Stimulated activated CD8-positive, alpha-beta memory T cell treated with anti-CD3 and anti-CD28 coated beads, Interleukin-7, amount 100 ng/mL, for 24 hours (primary cell): ENCODE results near the gene NLRP1.
A peak's percentile ranks its signal among the peaks of the same experiment; 100 is the strongest.

Experiments
- DNase-seq: peaks from one replicate; pipeline ENCODE4 v3.0.0-alpha.2; 2020; ENCODE audit warnings: low read depth

Gene NLRP1

DNA sequence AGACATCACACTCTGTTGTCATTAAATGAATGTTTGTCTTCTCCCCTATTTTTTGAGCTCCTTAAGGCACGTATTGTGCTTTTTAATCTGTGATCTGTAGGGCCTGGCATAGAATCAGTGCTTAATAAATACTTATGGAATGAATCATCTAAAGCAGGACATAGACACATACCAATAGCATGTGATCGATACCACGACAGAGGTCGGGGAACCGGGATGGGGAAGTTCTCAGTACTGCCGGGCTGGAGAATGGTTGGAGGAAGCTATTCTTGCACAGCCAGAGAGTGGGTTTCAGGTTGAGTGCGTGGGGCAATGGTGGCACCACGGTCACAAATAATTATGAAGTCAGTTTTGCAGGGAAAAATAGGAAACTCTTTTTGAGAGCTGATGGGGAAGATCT, 26.8 kb downstream of the NLRP1 start:
- no peak for DNase-seq

DNA sequence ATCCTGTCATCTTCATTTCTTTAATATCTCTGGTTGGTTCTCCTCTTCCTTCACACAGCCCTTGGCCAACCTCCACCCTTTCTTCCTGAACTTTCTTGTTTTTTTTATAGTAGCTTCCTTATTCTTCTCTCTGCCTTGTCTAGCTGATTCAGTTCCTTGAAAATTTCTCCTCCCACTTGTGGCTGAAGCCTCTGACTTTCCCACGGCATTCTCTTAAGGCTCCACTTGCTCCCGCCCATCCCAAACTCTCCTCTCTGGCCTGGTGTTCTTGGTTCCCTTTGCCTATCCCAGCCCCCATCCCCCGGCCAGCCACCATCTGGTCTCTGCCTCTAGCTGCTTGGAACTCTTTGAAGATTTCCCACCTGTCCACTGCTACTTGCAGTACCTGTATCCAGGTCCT, 29.1 kb downstream of the NLRP1 start:
- DNase-seq = no peak

DNA sequence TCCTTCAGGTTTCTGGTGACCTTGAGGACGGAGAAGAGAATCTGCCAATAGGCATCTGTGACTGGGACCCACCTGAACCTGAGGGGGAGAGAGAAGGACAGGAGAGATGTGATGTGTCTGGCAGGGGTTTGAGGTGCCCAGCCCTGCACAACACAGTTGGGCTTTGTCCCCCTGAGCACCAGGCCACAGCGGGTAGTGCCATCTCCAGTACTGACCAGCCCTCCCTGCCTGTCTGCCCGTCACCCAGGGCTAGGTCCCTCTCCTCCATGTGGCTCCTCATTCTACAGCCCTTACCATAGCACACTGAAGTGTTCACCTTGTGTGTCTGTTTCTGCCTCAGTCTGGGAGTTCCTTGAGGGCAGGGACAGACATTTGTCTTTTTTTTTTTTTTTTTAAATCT, 30.8 kb downstream of the NLRP1 start:
- DNase-seq = no peak

DNA sequence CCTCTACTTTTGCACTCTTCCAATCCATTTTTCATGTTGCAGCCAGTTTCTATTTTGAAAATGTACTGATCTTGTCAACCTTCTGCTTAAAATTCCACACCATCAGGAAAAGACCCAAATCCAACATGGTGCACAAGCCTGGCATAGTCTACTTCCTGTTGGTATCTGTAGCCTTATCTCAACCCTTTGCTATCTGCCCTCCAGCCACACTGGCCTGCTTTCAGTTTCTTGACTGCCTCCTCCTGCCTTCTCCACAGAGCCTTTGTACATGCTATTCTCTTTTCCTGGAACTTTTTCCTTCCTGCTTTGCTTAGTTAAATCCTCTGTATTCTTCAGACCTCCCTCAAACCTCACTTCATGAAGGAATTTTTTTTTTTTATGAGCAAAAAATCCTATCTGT, 31.5 kb downstream of the NLRP1 start:
- DNase-seq = no peak

DNA sequence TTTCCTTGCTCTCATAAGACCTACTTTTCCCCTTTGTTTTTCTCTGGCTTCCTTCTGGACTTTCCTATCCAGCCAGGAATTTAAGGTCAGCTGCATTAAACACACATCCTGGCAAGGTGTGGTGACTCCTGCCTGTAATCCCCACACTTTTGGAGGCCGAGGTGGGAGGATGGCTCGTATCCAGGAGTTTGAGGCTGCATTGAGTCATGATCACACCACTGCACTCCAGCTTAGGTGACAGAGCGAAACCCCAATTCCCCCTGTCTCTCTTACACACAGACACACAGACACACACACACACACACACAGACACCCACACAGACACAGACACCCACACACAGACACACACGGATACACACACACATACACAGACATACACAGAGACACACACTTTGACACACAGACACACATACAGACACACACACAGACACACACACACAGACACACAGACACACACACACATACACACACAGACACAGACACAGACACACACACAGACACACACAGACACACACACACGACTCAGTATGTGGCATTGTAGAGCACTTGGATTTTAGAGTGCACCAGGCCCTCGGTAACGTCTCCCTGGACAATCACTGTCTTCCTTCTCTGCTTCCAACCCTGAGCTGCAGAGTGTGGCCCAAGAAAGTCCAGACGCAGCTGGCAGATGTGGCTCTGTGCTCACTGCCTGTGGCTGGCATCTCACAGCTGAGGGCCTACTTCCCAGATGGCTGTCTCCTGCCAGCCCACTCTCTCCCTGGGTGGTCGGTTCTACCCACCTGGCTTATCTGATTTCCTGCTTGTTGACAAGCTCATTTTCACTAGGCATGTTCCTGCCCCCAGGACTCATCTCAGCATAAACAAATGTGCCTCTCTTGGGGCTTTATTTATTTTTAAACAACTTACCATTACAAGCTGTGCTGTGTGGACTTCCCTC, 39.0 kb downstream of the NLRP1 start:
- no peak for DNase-seq

DNA sequence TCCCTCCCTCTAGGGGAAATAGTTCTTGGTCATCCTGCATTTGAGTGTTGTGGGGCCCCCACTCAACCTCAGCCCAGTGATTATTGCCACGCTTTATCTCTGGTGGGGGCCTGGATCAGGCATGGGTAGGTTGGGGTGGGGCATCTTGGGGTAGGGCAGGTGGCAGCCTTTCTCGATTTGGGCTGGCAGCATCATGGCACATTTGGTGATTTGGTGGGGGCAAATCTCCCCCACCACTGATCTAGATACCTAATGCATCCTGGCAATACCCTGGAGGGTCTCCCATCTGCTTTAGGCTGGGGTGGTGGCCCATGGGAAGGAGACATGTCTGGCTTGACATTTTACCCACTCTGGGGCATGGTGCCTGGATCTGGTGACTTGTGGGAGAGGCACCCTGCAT, 40.2 kb downstream of the NLRP1 start:
- DNase-seq = no peak

DNA sequence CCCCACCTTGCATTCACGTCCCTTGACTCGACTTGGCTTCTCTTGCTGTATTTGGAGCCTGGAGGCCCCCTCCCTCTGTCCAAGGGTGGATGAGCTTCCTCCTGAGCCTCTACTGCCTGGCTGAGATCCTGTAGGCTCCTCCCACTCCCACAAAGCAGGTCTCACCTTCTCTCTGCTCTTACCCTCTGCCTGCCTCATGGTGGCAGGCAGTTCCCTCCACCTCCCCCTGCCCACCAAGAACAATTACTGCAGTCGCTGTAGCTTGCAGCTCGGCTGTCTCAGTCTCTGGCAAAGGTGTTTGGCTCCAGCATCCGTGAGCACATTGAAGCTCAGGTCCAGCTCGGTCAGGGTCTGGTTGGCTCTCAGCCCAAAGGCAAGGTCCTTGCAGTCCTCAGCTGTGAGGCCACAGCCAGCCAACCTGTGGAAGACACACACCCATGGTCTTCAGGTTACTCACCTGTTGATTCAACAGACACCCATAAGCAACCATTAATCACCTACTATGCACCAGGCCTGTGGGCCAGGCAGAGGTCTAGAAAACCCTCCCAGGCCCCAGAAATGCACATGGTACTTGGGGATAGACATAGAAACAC, 42.6 kb downstream of the NLRP1 start:
- no peak for DNase-seq

DNA sequence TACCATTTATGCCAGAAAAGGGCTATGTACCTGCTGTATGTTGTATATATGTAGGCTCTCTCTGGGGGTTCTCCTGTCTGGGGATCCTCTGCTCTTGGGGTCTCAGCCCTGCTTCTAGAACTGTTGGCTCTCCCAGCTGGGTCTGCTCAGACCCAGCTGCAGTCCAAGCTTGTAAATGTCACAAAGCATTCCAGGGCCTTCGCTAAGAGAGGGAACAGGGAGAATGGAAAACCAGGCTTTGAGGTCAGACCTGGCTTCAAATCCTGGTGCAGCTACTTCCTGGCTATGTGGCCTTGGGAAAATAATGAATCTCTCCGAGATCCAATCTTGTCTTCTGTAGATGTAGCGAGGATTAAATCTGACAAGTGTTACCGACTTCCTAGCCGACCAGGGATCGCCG, 44.0 kb downstream of the NLRP1 start:
- DNase-seq = no peak

DNA sequence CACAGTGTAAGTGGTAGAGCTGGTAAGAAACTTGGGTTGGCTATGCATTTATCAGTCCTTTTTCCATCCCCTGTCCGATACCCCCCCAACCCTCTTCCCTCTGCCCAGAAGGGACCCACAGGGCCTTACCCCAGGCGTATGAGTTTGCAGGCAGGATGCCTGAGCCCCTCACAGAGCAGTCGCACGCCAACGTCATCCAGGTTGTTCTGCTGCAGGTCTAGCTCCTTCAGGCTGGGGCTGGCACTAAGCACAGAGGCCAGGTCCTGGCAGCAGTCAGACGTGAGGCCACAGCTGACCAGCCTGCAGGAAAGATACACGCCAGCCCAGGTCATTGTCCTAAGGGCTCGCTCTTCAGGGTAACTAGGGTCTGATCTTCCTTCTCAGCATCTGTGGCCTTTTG, 45.0 kb downstream of the NLRP1 start:
- DNase-seq = no peak

DNA sequence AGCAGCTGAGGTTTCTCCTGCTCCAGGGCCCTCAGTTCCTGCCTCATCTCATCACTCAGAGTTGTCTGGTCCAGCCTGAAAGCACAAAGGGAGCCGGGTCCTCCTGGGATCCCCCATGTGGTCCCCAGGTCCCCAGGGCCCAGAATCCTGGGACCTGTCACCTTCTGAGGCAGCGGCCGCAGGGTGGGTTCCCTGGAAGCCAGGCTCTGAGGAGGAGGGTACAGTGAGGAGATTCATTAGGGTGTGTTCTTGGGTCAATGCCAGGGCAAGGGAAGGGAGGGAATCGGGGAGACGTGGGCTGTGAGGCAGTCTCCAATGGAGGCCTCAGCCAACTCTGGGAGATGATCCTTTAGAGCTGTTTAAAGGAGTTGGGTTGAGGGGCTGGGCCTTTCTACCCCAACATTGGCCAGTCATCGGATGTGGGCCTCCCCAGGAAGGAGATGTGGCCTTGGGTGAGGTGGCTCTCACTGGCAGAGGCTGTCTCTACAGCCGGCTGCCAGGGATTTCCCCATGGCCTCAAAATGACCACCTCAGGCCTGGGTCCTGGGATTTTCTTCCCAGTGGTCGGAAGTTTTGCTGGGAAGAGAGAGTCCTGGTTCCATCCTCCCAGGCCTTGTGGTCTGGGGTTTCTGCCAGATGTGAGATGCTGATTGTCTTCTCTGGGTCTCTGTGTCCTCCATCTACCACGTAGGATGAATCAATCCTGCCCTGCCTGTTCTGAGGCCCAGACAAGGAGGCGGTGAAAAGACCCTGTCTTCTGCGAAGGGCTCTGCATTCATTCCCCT, 47.3 kb downstream of the NLRP1 start:
- no peak for DNase-seq

DNA sequence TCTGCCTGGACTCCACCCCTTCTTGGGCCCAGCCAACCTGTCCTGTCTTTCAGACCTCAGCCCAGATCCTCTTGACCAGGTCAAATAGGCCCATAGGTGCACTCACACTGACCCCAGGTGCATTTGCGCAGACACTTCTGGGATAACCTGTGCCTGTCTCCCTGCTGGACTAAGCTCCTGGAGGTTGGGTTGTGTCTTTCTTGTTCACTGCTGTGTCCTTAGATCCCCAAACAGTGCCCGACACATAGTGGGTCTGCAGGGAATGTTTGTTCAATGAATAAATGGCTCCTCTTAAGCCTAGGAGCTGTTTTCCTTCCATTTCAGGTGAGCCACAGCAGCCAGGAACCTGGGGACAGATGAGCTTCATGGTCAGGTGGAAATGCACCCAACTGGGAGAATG, 48.9 kb downstream of the NLRP1 start:
- no peak for DNase-seq

DNA sequence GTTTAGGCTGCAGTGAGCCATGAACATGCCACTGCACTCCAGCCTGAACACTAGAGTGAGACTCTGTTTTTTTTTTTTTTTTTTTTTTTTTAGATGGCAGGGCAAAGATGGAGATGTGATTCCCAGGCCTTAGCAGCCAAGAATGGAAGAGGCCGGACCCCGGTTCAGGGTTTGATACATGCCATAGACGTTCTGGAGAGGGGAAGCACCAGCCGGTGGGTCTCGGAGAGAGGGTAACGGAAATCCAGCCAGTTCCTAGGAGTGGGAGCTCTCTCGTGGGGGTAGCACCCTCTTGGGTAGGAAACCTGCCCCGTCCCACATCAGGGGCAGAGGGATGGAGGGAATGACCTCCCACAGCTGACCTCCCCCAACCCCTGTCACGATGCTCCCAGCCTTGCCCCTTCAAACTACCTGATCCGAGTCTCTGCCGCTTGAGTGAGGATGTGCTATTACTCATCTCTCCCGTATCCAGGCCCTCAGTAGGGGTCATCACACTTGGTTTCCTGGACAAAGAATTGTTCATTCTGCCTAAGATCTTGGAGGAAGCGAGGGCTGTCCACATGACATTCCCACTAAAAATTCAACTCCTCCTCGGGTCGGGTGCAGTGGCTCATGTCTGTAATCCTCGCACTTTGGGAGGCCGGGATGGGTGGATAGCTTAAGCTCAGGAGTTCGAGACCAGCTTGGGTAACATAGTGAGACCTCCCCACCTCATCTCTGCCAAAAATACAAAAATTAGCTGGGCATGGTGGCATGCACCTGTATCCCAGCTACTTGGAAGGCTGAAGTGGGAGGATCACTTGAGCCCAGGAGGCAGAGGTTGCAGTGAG, 50.6 kb downstream of the NLRP1 start:
- no peak for DNase-seq

DNA sequence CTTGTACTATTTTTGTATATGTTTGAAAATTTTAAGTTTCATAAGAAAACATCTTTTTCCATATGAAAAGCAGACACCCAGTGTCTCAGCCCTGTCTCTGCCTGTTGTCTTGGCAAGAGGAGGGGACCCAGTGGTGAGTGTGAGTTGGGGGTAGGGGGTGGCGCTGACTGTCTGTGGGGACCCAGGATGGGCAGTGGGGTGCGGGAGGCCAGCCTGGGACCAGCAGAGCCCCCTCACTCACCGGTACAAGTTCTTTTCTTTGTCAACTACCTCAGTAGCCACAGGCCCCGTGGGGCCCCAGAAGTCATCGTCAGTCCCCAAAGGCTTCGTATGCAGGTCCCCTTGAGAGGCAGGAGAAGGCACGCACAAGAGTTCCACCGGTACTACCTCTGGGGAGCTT, 51.7 kb downstream of the NLRP1 start:
- no peak for DNase-seq

DNA sequence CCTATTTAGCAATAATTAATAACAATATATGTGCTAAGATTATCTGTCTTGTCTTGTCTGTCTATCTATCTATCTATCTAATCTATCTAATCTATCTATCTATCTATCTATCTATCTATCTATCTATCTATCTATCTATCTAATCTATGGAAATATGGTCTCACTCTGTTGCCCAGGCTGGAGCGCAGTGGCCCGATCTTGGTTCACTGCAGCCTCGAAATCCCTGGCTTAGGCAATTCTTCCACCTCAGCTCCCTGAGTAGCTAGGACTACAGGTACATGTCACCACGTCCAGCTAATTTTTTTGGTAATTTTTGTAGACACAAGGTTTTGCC, 53.3 kb downstream of the NLRP1 start:
- no peak for DNase-seq

DNA sequence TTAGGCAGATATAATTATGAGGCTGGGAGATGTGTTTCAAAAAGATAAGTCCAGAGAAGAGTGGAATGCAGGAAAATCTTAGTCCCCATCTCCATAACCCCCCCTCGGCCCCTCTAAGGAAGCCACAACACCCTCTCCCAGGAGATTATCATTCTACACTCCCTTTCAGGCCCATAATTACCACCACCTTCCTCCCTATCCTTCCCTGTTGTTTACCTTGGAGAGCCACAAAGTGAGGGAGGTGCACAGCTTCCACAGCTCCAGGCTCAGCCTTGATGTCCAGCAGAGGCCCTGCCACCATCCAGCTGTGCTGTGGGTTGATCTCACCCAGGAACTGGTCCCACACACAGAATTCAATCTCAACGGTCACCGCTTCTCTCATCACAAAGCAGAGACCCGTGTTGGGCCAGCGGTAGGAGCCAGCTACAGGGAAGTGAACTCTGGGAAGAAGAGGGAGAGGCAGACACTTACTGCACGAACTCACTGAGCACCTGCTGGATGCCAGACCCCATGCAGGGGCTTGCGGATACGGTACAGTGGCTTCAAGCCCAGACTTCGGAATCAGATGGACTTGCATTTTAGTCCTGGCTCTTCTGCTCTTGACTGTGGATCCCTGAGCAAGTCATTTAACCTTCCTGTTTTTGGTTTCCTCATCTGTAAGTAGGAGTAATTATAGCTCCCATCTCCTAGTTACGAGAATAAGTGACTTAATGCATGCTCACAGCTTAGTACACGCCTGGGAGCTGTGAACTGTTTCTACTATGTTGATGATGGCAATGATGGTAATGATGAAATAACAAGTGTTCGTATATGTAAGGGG, 53.8 kb downstream of the NLRP1 start:
- DNase-seq = no peak

DNA sequence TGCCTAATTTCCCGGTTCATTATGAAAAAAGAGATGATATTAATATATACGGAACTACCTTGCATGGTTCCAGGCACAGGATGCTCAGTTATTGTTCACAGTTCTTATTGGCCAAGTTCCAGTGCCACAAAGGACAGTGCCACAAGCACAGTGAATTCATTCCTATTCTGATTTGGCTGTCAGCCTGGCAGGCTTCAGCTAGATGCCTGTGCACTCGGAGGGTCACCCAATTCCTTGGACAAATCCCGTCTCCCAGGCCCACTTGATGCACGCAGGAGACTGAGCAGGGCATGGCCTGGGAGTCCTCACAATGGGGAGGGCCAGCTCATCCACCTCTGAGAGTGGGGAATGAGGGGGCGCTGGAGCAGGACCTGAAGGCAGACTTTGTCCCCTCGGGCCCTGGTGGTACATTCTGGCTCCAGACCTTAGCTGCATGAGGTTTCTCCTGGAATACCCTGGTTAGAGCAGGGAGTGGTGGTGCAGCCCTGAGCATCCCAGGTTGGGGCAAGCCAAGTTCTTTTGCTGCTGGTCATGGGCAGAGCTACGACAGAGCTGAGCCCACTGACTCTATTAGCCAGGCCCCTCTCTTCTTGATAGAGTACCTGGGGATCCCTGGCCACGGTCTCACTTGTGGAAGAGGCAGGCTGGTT, 56.6 kb downstream of the NLRP1 start:
- no peak for DNase-seq

DNA sequence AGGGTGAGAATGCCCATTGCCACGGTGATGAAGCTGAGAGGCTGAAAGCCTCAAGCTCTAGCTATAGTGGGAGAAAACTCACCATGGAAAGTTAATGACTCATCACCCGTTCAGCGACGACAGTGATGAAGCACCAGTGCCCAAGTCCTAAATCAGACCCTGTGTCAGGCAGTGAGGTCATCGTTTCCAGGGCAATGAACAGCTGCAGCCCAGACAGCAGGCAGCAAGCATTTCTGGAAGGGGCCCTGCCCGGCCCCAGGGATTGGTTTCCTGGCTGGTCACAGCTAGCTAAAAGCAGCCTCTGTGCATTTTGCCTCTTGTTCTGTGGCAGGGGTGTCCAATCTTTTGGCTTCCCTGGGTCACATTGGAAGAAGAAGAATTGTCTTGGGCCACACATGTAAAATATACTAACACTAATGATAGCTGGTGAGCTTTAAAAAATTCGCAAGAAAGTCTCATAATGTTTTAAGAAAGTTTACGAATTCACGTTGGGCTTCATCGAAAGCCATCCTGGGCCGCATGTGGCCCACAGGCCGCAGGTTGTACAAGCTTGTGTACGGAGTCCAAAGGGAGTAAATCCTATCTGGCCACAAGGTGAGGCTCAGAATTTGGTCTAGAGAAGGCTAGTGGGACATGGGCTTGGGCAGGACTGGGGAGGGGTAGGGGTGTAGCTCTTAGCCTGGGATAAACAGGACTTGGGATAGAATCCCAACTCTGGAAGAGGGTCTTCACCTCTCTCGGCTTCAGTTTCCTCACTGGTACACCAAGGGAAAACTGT, 57.3 kb downstream of the NLRP1 start:
- peak; percentile 39 for DNase-seq

DNA sequence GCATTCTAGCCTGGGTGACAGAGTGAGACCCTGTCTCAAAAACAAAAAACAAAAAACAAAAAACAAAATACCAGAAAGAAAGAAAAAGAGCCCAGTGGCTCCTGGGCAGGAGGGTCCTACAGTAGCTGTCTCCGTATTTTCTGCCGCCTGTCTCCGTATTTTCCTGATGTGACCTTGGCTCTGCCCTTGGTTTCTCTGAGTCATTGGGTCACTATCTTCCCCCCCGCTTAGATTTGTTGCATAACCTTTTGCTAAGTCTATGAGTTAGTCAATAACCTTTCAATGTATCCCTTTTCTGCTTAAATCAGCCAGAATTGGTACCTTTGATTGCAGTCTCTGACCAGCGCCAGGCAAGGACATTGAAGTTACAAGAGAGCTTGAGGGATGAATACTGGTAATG, 61.1 kb downstream of the NLRP1 start:
- DNase-seq = no peak

DNA sequence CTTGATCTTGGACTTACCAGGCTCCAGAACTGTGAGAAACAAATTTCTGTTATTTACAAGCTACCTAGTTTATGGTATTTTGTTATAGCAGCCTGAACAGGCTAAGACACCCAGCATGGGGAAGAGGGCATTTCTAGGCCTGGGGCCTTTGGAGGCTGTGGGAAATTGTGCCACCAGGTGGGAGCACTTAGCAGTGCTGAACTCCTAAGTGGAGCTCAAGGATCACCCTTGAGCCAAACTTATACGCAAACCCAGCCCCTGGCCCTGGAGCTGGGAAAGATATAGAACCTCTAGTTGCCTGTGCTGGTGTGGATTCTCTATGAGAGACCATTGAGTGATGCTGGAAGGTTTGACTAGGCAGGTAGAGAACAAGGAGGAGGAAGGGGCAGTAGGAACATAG, 61.8 kb downstream of the NLRP1 start:
- no peak for DNase-seq
